NCI-H2227 (cell line): ENCODE measurements around the gene S100A10.

ENCODE experiments used
- DNase-seq: peaks from one replicate; lab custom pipeline; 2025; ENCODE audit not compliant: unreplicated experiment; lab: John Stamatoyannopoulos, UW

S100A10 gene

DNA sequence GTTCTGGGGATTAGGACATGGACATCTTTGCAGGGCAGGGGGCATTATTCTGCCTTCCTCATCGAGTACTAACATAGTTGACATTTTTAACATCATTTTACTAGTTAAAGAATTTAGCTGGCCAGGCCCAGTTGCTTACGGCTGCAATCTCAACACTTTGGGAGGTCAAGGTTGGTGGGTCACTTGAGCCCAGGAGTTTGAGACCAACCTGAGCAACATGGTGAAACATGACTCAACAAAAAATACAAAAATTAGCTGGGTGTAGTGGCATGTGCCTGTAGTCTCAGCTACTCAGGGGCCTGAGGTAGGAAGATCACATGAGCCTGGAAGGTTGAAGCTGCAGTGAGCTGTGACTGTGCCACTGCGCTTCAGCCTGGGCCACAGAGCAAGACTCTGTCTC, 54.5 kb downstream of the S100A10 start:
- no peak for DNase-seq

DNA sequence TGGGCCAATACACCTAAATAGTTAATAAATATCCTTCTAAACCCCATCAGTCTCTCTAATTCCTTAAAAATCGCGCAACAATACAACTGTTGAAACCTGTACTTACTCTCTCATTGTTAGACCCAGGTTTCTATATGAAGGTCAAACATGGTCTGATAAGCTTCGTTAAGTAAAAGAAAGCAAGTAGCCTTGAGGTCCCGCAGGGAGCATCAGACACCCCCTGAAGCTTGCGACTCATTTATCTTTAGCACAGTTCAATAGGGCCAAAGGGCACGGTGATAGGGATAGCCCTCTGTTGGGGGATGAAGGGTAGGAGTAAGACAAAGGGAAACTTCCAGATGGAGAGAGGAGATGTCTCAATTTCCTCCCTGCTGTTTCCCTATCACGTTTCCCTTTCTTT, 57.0 kb downstream of the S100A10 start:
- DNase-seq = no peak

- no peak for DNase-seq
Measured at GRCh38 chr1:151935894-151936602, 57.6 kb downstream of the S100A10 start.

DNA sequence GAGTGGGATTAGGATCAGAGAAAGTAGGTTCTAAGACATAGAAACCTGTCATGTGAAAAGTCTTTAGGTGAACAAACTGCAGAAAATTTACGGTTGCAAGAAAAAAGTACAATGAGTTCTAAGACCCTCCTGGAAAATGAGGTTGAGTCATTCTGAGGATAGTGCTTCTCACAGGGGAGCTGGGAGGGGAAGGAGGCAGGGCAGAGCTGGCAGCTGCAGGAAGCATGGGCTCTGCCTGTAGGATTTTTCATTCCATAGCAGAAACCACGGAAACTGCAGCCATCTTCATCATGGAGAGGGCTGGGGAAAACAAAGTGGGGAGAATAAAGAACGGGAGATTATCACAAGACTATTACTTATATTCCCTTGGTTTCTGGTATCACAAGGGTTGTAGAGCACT, 58.5 kb downstream of the S100A10 start:
- no peak for DNase-seq

DNA sequence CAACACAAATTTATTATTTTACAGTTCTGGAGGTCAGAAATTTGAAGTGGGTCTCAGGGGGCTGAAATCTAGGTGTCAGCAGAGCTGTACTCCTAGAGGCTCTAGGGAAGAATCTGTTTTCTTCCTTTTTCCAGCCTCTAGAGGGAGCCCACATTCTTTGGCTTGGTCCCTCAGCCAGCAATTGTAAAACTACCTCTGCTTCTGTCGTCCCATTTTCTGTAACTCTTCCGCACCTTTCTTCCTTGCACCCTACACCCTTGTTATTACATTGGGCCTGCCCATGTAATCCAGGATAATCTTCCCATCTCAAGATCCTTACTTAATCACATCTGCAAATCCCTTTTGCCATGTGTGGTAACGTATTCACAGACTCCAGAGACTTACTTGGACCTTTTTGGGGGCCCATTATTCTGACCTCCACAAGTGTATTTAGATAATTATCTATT, 59.6 kb downstream of the S100A10 start:
- DNase-seq = peak; percentile 51
